HEK293 (cell line): ENCODE data around the gene MRPS2.

Source experiments
- GFI1B ChIP-seq: fragments of 450-650 bp; formaldehyde crosslinking; IDR thresholded peaks from 2 replicates; pipeline ENCODE4 v1.5.1; 2016; ENCODE audit warnings: missing biosample characterization, missing genetic modification characterization
- GLIS1 ChIP-seq: fragments of 450-650 bp; formaldehyde crosslinking; IDR thresholded peaks from 2 replicates; pipeline ENCODE4 v1.5.1; 2016; ENCODE audit warnings: missing biosample characterization, missing genetic modification characterization
- SP2 ChIP-seq: fragments of 450-650 bp; formaldehyde crosslinking; IDR thresholded peaks from 2 replicates; pipeline ENCODE4 v1.5.1; 2016; ENCODE audit warnings: missing biosample characterization, missing genetic modification characterization
- ZNF311 ChIP-seq: fragments of 450-650 bp; formaldehyde crosslinking; IDR thresholded peaks from 2 replicates; pipeline ENCODE4 v1.5.1; 2017; ENCODE audit warnings: missing biosample characterization, missing genetic modification characterization, borderline replicate concordance
- ZNF548 ChIP-seq: fragments of 450-650 bp; formaldehyde crosslinking; IDR thresholded peaks from 2 replicates; pipeline ENCODE4 v1.5.1; 2016; ENCODE audit warnings: missing biosample characterization, missing genetic modification characterization
- ZNF629 ChIP-seq: fragments of 450-650 bp; formaldehyde crosslinking; IDR thresholded peaks from 2 replicates; pipeline ENCODE4 v1.5.1; 2017; ENCODE audit warnings: missing biosample characterization, missing genetic modification characterization
- ZNF670 ChIP-seq: fragments of 450-650 bp; formaldehyde crosslinking; IDR thresholded peaks from 2 replicates; pipeline ENCODE4 v1.5.1; 2016; ENCODE audit warnings: missing biosample characterization, missing genetic modification characterization, low read depth
- ZNF701 ChIP-seq: fragments of 450-650 bp; formaldehyde crosslinking; IDR thresholded peaks from 2 replicates; pipeline ENCODE4 v1.5.1; 2016; ENCODE audit warnings: missing biosample characterization, missing genetic modification characterization
- TF ChIP-seq, protein P1 (sequence below): fragments of 450-650 bp; formaldehyde crosslinking; IDR thresholded peaks from 2 replicates; pipeline ENCODE4 v1.5.1; 2016; ENCODE audit warnings: missing biosample characterization, missing genetic modification characterization
- TF ChIP-seq, protein P2 (sequence below): fragments of 450-650 bp; formaldehyde crosslinking; IDR thresholded peaks from 2 replicates; pipeline ENCODE4 v1.5.1; 2016; ENCODE audit warnings: missing biosample characterization, missing genetic modification characterization, low read depth
- TF ChIP-seq, protein P3 (sequence below): fragments of 450-650 bp; formaldehyde crosslinking; IDR thresholded peaks from 2 replicates; pipeline ENCODE4 v1.5.1; 2016; ENCODE audit warnings: missing biosample characterization, missing genetic modification characterization
- TF ChIP-seq, protein P4 (sequence below): fragments of 450-650 bp; formaldehyde crosslinking; IDR thresholded peaks from 2 replicates; pipeline ENCODE4 v1.5.1; 2016; ENCODE audit warnings: missing biosample characterization, missing genetic modification characterization
- TF ChIP-seq, protein P5 (sequence below): fragments of 450-650 bp; formaldehyde crosslinking; IDR thresholded peaks from 2 replicates; pipeline ENCODE4 v1.5.1; 2016; ENCODE audit warnings: missing biosample characterization, missing genetic modification characterization

DNA sequence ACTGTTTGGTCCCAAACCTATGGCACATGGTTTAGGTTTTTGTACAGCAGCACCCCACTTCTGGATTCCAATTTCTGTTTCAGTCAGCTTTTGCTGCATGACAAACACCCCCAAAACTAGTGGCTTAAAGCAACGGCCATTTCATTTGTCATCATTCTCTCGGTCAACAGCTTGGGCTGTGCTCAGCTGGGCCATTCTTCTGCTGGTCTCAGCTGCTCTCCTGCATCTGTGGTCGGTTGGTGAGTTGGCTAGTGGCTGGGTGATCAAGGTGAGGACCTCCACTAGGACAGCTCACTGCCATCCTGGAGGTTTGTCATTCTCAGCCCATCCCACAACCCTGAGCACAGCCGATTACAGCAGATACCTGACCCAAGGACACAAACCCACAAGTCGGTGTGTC lies 45.7 kb upstream of the MRPS2 start:
- TF ChIP-seq, protein P1, sequence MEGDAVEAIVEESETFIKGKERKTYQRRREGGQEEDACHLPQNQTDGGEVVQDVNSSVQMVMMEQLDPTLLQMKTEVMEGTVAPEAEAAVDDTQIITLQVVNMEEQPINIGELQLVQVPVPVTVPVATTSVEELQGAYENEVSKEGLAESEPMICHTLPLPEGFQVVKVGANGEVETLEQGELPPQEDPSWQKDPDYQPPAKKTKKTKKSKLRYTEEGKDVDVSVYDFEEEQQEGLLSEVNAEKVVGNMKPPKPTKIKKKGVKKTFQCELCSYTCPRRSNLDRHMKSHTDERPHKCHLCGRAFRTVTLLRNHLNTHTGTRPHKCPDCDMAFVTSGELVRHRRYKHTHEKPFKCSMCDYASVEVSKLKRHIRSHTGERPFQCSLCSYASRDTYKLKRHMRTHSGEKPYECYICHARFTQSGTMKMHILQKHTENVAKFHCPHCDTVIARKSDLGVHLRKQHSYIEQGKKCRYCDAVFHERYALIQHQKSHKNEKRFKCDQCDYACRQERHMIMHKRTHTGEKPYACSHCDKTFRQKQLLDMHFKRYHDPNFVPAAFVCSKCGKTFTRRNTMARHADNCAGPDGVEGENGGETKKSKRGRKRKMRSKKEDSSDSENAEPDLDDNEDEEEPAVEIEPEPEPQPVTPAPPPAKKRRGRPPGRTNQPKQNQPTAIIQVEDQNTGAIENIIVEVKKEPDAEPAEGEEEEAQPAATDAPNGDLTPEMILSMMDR (tag by site-specific recombination) = no peak
- TF ChIP-seq, protein P2, sequence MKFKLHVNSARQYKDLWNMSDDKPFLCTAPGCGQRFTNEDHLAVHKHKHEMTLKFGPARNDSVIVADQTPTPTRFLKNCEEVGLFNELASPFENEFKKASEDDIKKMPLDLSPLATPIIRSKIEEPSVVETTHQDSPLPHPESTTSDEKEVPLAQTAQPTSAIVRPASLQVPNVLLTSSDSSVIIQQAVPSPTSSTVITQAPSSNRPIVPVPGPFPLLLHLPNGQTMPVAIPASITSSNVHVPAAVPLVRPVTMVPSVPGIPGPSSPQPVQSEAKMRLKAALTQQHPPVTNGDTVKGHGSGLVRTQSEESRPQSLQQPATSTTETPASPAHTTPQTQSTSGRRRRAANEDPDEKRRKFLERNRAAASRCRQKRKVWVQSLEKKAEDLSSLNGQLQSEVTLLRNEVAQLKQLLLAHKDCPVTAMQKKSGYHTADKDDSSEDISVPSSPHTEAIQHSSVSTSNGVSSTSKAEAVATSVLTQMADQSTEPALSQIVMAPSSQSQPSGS (tag by site-specific recombination) = no peak
- TF ChIP-seq SP2 (tag by site-specific recombination) (no peak), GFI1B (tag by site-specific recombination) (no peak), ZNF629 (tag by site-specific recombination) (no peak), ZNF701 (tag by site-specific recombination) (no peak), ZNF311 (tag by site-specific recombination) (no peak), GLIS1 (tag by site-specific recombination) (no peak), ZNF548 (tag by site-specific recombination) (no peak), ZNF670 (tag by site-specific recombination) (no peak)
- TF ChIP-seq, protein P3, sequence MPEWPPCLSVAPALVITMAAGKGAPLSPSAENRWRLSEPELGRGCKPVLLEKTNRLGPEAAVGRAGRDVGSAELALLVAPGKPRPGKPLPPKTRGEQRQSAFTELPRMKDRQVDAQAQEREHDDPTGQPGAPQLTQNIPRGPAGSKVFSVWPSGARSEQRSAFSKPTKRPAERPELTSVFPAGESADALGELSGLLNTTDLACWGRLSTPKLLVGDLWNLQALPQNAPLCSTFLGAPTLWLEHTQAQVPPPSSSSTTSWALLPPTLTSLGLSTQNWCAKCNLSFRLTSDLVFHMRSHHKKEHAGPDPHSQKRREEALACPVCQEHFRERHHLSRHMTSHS (tag by site-specific recombination) = no peak
- TF ChIP-seq, protein P4, sequence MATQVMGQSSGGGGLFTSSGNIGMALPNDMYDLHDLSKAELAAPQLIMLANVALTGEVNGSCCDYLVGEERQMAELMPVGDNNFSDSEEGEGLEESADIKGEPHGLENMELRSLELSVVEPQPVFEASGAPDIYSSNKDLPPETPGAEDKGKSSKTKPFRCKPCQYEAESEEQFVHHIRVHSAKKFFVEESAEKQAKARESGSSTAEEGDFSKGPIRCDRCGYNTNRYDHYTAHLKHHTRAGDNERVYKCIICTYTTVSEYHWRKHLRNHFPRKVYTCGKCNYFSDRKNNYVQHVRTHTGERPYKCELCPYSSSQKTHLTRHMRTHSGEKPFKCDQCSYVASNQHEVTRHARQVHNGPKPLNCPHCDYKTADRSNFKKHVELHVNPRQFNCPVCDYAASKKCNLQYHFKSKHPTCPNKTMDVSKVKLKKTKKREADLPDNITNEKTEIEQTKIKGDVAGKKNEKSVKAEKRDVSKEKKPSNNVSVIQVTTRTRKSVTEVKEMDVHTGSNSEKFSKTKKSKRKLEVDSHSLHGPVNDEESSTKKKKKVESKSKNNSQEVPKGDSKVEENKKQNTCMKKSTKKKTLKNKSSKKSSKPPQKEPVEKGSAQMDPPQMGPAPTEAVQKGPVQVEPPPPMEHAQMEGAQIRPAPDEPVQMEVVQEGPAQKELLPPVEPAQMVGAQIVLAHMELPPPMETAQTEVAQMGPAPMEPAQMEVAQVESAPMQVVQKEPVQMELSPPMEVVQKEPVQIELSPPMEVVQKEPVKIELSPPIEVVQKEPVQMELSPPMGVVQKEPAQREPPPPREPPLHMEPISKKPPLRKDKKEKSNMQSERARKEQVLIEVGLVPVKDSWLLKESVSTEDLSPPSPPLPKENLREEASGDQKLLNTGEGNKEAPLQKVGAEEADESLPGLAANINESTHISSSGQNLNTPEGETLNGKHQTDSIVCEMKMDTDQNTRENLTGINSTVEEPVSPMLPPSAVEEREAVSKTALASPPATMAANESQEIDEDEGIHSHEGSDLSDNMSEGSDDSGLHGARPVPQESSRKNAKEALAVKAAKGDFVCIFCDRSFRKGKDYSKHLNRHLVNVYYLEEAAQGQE = no peak
- TF ChIP-seq, protein P5, sequence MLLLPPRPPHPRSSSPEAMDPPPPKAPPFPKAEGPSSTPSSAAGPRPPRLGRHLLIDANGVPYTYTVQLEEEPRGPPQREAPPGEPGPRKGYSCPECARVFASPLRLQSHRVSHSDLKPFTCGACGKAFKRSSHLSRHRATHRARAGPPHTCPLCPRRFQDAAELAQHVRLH = no peak
